ENCODE data around the gene PRKRIP1.
A peak's percentile ranks its signal among the peaks of the same experiment; 100 is the strongest.
"Not testable (repeated sequence)": the region's sequence is repeated elsewhere in the genome, so short reads cannot be mapped to it uniquely, and the experiment has no call there.

PRKRIP1 gene

GRCh38 chr7:102398543-102398942, 2.4 kb downstream of the PRKRIP1 start:
- DNase-seq (ENCODE audit: low read depth): no peak
- TF ChIP-seq CTCF (IDR thresholded peaks at IDR 0.05; ENCODE audit: insufficient read depth, low read depth, low read length, missing control alignments): no peak

GRCh38 chr7:102400360-102400759, 4.2 kb downstream of the PRKRIP1 start:
- no peak overlapping the region for H3K4me3 ChIP-seq (ENCODE audit: low read depth, low read length)
- no peak for DNase-seq (ENCODE audit: low read depth)
- TF ChIP-seq CTCF (IDR thresholded peaks at IDR 0.05; ENCODE audit: insufficient read depth, low read depth, low read length, missing control alignments): no peak

More at GRCh38 chr7:102398543-102398942, 2.4 kb downstream of the PRKRIP1 start:
- H3K4me3 ChIP-seq (ENCODE audit: low read depth, low read length): no peak overlapping the region

GRCh38 chr7:102403563-102403962, 7.4 kb downstream of the PRKRIP1 start:
- no peak for TF ChIP-seq CTCF (IDR thresholded peaks at IDR 0.05; ENCODE audit: insufficient read depth, low read depth, low read length, missing control alignments)
- no peak for DNase-seq (ENCODE audit: low read depth)
- no peak overlapping the region for H3K4me3 ChIP-seq (ENCODE audit: low read depth, low read length)

GRCh38 chr7:102404005-102404861, 8.1 kb downstream of the PRKRIP1 start:
- DNase-seq (ENCODE audit: low read depth): peak; percentile 93
- no peak overlapping the region for H3K4me3 ChIP-seq (ENCODE audit: low read depth, low read length)
- TF ChIP-seq CTCF (IDR thresholded peaks at IDR 0.05; ENCODE audit: insufficient read depth, low read depth, low read length, missing control alignments): peak; percentile 88

GRCh38 chr7:102404862-102405188, 8.7 kb downstream of the PRKRIP1 start:
- not testable (repeated sequence) for H3K4me3 ChIP-seq (ENCODE audit: low read depth, low read length); DNase-seq (ENCODE audit: low read depth)

DNA sequence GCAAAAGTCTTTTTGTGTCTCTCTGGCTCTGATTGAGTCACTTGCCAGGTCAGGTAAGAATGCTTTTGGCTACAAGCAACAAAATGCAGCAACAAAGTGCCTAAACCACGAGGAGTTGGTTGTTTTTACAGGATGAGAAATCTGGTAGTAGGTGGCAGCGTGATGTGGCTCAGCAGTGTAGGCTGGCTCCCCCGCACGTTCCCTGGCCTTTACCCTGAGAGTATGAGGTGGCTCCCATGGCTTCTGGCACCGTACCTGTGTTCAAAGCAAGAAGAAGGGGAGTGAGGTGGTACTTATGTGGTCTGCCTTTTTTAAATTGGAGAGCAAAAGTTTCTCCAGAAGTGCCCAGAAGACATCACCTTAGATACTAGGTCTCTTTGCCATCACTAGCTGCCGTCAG, 11.7 kb downstream of the PRKRIP1 start:
- no peak for TF ChIP-seq CTCF (IDR thresholded peaks at IDR 0.05; ENCODE audit: insufficient read depth, low read depth, low read length, missing control alignments)
- H3K4me3 ChIP-seq (ENCODE audit: low read depth, low read length): no peak overlapping the region
- DNase-seq (ENCODE audit: low read depth): no peak

DNA sequence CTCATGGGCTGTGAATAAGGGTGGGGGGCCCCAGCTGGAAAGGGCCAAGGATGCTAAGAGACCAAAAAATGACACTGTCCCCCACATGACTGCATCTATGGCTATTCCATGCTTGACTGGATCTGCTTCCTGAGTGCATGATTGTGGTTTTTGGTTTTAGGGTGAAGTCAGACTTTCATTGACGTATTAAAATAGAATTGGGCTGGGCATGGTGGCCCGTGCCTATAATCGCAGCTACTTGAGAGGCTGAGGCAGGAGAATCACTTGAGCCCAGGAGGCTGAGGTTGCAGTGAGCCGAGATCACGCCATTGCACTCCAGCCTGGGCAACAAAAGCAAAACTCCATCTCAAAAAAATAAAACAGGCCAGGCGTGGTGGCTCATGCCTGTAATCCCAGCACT, 12.4 kb downstream of the PRKRIP1 start:
- peak; percentile 84 for DNase-seq (ENCODE audit: low read depth)
- not testable (repeated sequence) for H3K4me3 ChIP-seq (ENCODE audit: low read depth, low read length)

GRCh38 chr7:102409340-102409739, 13.2 kb downstream of the PRKRIP1 start:
- TF ChIP-seq CTCF (IDR thresholded peaks at IDR 0.05; ENCODE audit: insufficient read depth, low read depth, low read length, missing control alignments): no peak
- DNase-seq (ENCODE audit: low read depth): no peak
- no peak overlapping the region for H3K4me3 ChIP-seq (ENCODE audit: low read depth, low read length)
